GM10266 (cell line): Measurements from ENCODE around the gene ENGASE.

ENCODE experiments used
- DNase-seq: peaks from one replicate; pipeline ENCODE4 v3.0.0; 2012; ENCODE audit errors: extremely low spot score
- TF ChIP-seq, protein P1 (sequence below): IDR thresholded peaks from 2 replicates; pipeline ENCODE4 v1.5.1; 2012; ENCODE audit warnings: mild to moderate bottlenecking, low read depth; ENCODE audit not compliant: control insufficient read depth, insufficient read depth; ENCODE audit errors: missing control alignments

The ENGASE gene

DNA sequence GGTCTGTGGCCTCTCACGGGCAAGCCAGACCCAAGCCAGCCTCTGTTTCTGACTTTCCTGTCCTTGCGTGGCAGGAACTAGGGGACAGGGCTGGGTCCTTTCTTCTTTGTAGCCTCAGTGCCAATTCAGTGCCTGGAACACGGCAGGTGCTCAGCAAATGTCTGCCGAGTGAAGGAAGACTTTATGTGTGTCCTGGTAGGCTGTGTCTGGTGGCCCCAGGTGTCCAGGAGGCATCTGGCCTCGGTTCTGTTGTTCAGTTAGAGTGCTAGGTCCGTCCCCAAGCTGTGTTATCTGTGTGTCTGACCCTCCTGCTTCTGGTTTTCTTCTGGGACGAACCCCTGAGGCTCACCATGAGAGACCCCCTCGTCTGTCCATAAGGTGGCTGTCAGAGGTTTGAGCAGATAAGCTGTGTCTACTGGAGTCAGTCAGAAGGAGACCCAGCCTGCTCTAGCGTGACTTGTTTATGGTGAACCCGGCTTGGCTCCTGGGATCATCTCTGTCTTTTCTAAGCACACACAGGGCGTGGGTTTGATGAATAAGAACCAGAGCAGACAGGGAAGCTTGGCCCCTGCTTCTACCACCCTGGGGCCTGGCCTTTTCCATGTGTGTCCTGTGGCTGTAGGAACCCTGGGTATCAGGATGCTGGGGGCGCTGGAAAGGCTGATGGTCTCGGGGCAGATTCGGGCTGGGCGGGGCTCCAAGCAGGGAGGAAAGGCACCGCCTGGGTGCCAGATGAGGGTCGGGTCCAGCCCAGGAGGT lies 39.3 kb downstream of the ENGASE start:
- DNase-seq = no peak

DNA sequence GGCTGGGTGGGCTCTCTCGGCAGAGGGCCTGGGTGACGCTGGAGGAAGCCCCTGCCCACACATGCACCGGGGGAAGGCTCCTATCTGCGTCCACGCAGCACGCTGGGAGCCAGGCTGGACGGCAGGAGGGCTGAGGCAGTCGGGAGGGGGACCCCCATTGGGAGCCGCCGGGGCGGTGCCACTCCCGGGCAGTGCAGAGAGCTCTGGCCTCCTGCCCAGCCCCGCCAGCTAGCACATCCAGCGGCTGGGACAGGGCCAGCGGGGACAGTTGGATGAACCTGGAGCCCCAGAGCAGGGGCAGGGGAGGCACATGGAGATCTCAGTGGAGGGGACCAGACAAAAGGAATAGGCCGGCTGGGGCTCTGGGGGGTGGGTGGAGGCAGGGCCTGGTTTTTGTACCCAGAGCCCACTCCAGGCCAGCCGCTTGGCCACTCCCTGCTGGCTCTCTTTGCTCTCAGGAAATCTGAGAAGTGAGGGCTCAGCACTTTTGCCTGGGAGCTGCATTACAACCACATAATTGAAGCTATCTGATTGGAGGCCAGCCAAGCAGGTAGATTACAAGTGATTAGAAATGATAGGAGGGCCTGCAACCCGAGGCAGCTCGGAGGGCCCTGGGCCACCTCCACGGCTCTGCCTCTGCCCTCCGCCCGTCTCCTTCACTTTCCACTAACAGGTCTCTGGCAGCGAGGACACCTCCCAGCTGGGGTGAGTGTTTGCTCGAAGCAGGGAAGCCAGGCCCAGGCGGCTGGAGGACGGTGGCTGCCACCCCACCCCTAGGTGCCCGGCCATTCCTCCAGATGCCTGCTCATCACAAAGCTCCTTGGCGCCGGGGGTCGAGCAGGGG lies 40.1 kb downstream of the ENGASE start:
- TF ChIP-seq, protein P1, sequence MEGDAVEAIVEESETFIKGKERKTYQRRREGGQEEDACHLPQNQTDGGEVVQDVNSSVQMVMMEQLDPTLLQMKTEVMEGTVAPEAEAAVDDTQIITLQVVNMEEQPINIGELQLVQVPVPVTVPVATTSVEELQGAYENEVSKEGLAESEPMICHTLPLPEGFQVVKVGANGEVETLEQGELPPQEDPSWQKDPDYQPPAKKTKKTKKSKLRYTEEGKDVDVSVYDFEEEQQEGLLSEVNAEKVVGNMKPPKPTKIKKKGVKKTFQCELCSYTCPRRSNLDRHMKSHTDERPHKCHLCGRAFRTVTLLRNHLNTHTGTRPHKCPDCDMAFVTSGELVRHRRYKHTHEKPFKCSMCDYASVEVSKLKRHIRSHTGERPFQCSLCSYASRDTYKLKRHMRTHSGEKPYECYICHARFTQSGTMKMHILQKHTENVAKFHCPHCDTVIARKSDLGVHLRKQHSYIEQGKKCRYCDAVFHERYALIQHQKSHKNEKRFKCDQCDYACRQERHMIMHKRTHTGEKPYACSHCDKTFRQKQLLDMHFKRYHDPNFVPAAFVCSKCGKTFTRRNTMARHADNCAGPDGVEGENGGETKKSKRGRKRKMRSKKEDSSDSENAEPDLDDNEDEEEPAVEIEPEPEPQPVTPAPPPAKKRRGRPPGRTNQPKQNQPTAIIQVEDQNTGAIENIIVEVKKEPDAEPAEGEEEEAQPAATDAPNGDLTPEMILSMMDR = no peak
- DNase-seq = no peak

More for the DNA sequence above, 39.3 kb downstream of the ENGASE start:
- TF ChIP-seq, protein P1 = no peak

DNA sequence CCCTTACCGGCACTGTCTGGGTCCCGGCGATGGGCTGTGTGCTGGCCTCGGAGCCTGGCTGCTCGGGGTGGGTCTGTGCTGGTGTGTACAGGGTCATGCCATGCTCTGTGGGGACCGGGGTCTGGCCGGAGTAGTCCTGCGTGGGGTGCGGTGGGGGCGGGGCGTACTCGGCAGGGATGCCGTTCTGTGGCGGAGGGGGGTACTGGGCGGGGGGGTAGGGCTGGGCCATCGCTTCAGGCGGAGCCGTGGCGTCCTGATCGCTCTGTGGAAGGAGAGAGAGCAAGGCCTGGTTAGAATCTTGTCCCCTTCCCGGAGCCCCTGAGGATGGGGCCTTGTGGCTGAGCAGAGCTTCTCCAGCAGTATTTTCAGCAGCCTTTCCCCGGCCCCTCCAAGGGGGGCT lies 40.9 kb downstream of the ENGASE start:
- DNase-seq = no peak
- TF ChIP-seq, protein P1 = no peak

DNA sequence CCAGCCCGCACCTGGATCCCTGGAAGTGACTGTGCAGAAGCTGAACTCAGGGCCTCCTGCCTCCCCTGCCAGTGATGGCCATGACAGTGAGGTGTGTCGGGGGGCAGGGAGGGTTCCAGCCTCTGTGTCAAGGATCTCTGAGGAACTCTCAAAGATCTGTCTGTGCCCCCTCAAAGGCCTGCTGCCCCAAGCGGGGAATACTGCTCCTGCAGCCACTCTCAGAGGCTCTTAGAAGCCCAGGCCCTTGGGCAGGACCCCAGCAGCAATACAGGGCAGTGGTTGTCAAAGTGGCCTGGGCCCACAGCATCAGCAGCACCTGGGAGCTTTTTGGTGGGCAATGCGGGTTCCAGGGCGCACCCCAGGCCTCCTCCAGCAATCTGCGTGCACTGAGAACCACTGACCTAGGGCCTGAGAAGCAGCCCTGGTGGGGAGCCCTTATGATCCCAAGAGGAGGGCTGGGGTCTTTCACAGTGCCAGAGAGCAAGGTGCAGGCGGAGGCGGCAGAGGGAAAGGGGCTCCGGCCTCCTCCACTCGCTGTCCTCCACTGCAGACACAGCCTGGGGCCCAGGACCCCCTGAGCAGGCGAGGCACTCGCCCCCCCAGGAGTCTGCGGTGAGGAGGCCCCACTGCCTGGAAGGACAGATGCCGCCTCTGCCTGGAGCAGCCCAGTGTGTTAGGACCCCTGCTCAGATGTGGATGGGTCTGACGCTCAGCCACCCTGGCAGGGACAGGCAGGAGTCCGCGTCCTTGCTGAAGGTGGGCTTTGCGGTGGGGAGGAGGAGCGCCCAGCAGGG lies 42.1 kb downstream of the ENGASE start:
- TF ChIP-seq, protein P1 = no peak
- DNase-seq = no peak

DNA sequence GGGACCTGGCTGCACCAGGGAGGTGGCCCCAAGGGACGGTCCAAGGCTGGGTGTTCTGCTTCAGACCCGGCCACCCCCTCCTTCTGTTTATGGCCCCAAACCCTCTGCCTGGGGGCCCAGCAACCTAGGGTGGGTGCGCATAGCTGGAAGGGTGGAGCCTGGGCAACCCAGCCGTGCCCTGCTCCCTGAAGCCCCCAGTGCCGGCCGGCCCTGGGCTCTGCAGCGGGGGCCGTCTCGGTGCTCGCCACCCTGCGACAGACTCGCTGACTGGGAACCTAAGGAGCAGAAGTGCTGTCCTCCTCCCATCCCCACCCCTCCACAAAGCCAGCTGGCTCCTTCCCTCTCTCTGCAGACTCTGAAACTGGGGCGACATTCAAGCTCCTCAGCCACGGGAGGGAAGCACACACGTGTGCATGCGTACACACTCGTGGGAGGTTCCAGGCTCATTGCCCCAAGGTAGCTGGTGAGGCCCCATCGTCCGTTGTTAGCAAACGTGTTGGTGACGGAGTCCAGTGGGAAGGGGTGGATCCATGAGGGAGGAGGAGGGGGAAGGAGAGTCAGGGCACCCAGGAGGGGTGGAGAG lies 43.4 kb downstream of the ENGASE start:
- TF ChIP-seq, protein P1 = no peak
- no peak for DNase-seq

DNA sequence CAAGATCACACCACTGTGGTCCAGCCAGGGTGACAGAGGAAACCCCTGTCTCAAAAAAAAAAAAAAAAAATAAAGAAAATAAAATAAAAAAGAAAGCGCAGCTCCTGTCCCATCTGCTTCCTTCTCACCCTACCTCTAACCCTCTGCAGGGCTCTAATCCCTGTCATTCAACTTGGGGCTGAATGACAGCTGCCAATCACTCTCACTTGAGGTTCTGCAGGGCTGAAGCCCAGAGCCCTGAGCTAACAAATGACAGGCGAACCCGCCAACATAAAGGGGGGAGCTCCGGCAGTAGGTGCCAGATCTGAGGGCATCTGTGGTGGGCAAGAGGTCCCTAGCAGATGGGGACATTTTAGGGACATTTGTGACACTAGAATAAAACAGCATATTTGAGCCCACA lies 44.3 kb downstream of the ENGASE start:
- TF ChIP-seq, protein P1 = no peak
- no peak for DNase-seq
